Lung (tissue), 12 donors: Measurements from ENCODE around the gene ZSCAN10. TPM values are rescaled to one million over a fixed set of nuclear protein-coding genes. Genes with fewer than 3 reads are reported as not detected.
A peak's percentile ranks its signal among the peaks of the same experiment; 100 is the strongest.

Experiments
- ATAC-seq: fragments of 200-7000 bp; cut with Tn5 transposase; one replicate; pipeline ENCODE4 v1.9.1; 2020; ENCODE audit warnings: moderate number of reproducible peaks; ENCODE audit not compliant: insufficient read depth, low FRiP score
- DNase-seq, 3 donors: peaks; one replicate each; pipeline ENCODE4 v3.0.0-alpha.2; 2013 to 2017
- H3K27ac ChIP-seq, 2 donors: one replicate each; pipeline ENCODE4 v1.5.1; 2013; ENCODE audit warnings: mild to moderate bottlenecking in 2 of 2, moderate library complexity in 2 of 2, control low read depth in 1 of 2, inconsistent platforms in 1 of 2, low read depth in 1 of 2, low read length in 1 of 2
- H3K27me3 ChIP-seq, 3 donors: one replicate each; pipeline ENCODE4 v1.5.1; 2013; ENCODE audit warnings: low read length in 2 of 3; ENCODE audit not compliant: control insufficient read depth in 3 of 3, insufficient read depth in 3 of 3
- H3K36me3 ChIP-seq, 4 donors: one replicate each; pipeline ENCODE4 v1.5.1; 2013; ENCODE audit warnings: low read length in 4 of 4, mild to moderate bottlenecking in 1 of 4, moderate library complexity in 1 of 4; ENCODE audit not compliant: control insufficient read depth in 4 of 4, insufficient read depth in 4 of 4
- H3K4me1 ChIP-seq, 5 donors: one replicate each; pipeline ENCODE4 v1.5.1; 2013; ENCODE audit warnings: low read length in 5 of 5, mild to moderate bottlenecking in 2 of 5, moderate library complexity in 1 of 5; ENCODE audit not compliant: control insufficient read depth in 5 of 5, insufficient read depth in 5 of 5
- H3K4me3 ChIP-seq: one replicate; pipeline ENCODE4 v1.5.1; 2013; ENCODE audit warnings: mild to moderate bottlenecking, control low read depth, moderate library complexity
- H3K9ac ChIP-seq, 2 donors: one replicate each; pipeline ENCODE4 v1.5.1; 2013; ENCODE audit warnings: low read length in 2 of 2, control low read depth in 1 of 2; ENCODE audit not compliant: insufficient read depth in 1 of 2
- H3K9me3 ChIP-seq, 4 donors: one replicate each; pipeline ENCODE4 v1.5.1; 2013; ENCODE audit warnings: low read length in 3 of 4, mild to moderate bottlenecking in 1 of 4, moderate library complexity in 1 of 4; ENCODE audit not compliant: control insufficient read depth in 4 of 4, insufficient read depth in 3 of 4
- WGBS, 2 donors: extraction: QIAGEN DNeasy Blood & Tissue Kit; methylation state at CpG; one replicate each; pipeline ENCODE4 v1.1.7; 2013; 5-methylcytosine and 5-hydroxymethylcytosine counted together
- polyA plus RNA-seq, 2 donors: library from polyadenylated mRNA; stranded (reverse); fragments of 200-250 nt; gene quantifications; one replicate each; pipeline ENCODE4 v1.2.1, GENCODE V29; 2013
- total RNA-seq, 2 donors: library from RNA; depleted of rRNA in 1 of 2; stranded (reverse); fragments of >200 nt in 1 of 2; gene quantifications; one replicate each; pipeline ENCODE4 v1.2.1, GENCODE V29; 2014 to 2021
- TF ChIP-seq, protein P1 (sequence below): IDR thresholded peaks from 2 replicates; pipeline ENCODE4 v1.5.1; 2012; ENCODE audit warnings: mild to moderate bottlenecking; ENCODE audit errors: control extremely low read depth, extremely low read depth
- donor health status: control.
- donor health status: control.
- donor health status: Bipolar disorder and iron deficiency.
- donor health status: healthy.
- donor health status: DM: yes; HTN: yes; CAD: no.

ZSCAN10 gene
- total and polyA plus RNA-seq, 4 donors = 0.02 to 0.21 TPM; not detected in 2

DNA sequence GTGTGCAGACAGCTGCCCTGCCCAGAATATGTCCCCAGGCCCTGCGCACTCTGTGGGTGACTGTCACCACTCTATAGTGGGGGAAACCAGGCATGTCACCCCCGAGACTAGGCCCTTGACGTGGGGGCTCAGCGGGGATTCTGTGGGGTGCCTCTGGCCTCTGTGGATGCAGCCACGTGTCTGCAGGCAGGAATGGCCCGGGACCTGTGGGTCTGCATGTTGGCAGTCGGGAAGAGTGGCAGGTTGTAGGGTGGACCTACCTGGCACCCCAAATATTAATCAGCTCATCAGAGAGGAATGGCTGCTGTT, 32.7 kb downstream of the ZSCAN10 start:
- DNase-seq (no peak), ATAC-seq (no peak)
- WGBS, 2 donors = 67 to 91% methylated on average over 7 of the region's 7 CpGs
- Histone ChIP-seq H3K27ac (peak overlapping the region in 1 of 2 donors; percentile 67), H3K4me1 (peaks cover 0 to 22% (median 0%) of the 10 kb centered on the region in 5 donors), H3K9ac (no peak overlapping the region), H3K9me3 (no peaks in the 10 kb centered on the region), H3K36me3 (peaks cover 0 to 17% (median 0%) of the 10 kb centered on the region in 4 donors), H3K27me3 (no peaks in the 10 kb centered on the region), H3K4me3 (peak overlapping the region; percentile 71)
- TF ChIP-seq, protein P1, sequence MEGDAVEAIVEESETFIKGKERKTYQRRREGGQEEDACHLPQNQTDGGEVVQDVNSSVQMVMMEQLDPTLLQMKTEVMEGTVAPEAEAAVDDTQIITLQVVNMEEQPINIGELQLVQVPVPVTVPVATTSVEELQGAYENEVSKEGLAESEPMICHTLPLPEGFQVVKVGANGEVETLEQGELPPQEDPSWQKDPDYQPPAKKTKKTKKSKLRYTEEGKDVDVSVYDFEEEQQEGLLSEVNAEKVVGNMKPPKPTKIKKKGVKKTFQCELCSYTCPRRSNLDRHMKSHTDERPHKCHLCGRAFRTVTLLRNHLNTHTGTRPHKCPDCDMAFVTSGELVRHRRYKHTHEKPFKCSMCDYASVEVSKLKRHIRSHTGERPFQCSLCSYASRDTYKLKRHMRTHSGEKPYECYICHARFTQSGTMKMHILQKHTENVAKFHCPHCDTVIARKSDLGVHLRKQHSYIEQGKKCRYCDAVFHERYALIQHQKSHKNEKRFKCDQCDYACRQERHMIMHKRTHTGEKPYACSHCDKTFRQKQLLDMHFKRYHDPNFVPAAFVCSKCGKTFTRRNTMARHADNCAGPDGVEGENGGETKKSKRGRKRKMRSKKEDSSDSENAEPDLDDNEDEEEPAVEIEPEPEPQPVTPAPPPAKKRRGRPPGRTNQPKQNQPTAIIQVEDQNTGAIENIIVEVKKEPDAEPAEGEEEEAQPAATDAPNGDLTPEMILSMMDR = no peak

DNA sequence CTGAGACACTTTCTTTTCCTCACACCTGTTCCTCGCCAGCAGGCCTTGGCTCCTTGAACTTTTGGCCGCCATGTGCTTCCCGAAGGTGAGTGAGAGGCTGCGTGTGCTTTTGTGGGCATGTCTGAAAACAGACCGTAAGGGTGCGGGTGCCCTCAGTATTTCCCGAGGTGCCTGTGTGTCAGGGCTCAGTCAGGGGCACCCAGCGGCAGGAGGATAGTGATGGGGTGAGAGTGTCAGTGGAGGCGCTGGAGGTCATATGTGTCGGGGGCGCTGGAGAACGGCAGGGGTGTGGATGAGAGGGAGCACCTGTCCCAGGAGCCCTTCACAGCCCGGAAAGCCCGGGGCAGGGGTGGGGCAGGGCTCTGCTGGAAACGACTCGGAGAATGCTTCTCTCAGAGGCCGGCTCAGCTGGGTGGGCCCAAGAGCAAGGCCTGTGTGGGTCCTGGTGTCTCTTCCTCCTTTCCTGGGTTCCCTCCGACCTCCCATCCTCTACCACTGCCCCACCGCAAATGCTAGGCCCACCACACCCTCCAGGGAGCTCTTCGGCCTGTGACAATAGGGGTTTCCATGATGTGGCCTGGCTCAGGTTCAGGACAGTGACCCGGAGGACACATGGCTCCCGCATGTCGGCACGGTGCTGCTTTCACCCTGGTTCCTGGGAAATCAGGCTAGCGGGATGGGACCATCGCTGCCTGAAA, 33.2 kb downstream of the ZSCAN10 start:
- ATAC-seq (peak; percentile 5), DNase-seq (no peak)
- 54 to 70% methylated on average over 25 to 26 of the region's 26 CpGs for WGBS, 2 donors
- Histone ChIP-seq H3K4me3 (peak overlapping the region; percentile 71), H3K27ac (peak overlapping the region; percentile 67 to 72), H3K9me3 (no peaks in the 10 kb centered on the region), H3K27me3 (no peaks in the 10 kb centered on the region), H3K4me1 (peaks cover 0 to 22% (median 0%) of the 10 kb centered on the region in 5 donors), H3K36me3 (peaks cover 0 to 17% (median 0%) of the 10 kb centered on the region in 4 donors), H3K9ac (no peak overlapping the region)
- TF ChIP-seq, protein P1 = no peak

DNA sequence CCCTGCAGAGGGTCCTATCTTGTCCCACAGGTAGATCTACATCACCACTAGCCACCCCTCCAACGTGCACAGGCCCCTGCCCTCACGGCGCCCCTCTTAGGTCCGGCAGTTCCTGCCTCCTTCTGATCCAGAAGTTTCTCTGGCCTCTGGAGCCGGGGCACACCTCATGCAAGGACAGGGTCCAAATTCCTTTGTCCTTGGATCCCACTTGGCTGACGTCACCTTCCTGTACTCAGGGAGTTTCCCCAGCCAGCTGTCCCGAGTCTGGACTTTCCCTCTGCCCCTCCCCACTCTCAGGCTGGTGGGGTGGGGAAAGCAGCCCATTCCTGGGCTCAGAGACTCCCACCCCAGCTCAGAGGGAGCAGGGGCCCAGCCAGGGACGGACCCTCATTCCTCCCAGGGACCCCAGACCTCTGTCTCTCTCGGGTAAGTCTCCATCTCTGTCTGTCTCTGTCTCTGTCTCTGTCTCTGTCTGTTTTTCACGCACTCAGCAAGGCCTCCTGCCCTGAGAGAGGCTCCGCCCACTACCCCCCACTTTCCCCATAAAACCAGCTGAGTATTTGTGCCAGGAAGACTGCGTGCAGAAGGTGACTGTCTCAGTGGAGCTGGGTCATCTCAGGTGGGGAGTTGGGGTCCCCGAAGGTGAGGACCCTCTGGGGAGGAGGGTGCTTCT, 33.9 kb downstream of the ZSCAN10 start, which contains the start of gene IL32:
Gene IL32, plus strand, starts transcription at position 572 of the 673 bp plus-strand sequence. CDS start 172 bp downstream, outside the sequence.
- H3K27ac ChIP-seq = peak within 1 kb of the TSS; percentile 67 to 72
- WGBS, 2 donors = 38 to 63% methylated on average over 13 of the region's 13 CpGs
- DNase-seq = peak; percentile 45 to 63 (median 46)

More for the DNA sequence above, 33.9 kb downstream of the ZSCAN10 start, which contains the start of gene IL32:
- Histone ChIP-seq H3K4me3 (peak within 1 kb of the TSS; percentile 71), H3K9me3 (no peaks in the 10 kb centered on the region), H3K4me1 (peaks cover 0 to 22% (median under 1%) of the 10 kb centered on the region in 5 donors), H3K27me3 (no peaks in the 10 kb centered on the region), H3K9ac (no peak within 1 kb of the TSS), H3K36me3 (peaks cover 0 to 17% (median 0%) of the 10 kb centered on the region in 4 donors)
- peak; percentile 70 for ATAC-seq
- TF ChIP-seq, protein P1 = no peak
